ENCODE results near the gene CBARP. TPM values are rescaled to one million over a fixed set of nuclear protein-coding genes. Genes with fewer than 3 reads are reported as not detected.

Gene CBARP
- total and polyA plus RNA-seq, 2 of the 13 experiments (the other 11 are each of a cell fraction or from before 2014, with no cell fraction given) = 1.2 to 1.4 TPM

DNA sequence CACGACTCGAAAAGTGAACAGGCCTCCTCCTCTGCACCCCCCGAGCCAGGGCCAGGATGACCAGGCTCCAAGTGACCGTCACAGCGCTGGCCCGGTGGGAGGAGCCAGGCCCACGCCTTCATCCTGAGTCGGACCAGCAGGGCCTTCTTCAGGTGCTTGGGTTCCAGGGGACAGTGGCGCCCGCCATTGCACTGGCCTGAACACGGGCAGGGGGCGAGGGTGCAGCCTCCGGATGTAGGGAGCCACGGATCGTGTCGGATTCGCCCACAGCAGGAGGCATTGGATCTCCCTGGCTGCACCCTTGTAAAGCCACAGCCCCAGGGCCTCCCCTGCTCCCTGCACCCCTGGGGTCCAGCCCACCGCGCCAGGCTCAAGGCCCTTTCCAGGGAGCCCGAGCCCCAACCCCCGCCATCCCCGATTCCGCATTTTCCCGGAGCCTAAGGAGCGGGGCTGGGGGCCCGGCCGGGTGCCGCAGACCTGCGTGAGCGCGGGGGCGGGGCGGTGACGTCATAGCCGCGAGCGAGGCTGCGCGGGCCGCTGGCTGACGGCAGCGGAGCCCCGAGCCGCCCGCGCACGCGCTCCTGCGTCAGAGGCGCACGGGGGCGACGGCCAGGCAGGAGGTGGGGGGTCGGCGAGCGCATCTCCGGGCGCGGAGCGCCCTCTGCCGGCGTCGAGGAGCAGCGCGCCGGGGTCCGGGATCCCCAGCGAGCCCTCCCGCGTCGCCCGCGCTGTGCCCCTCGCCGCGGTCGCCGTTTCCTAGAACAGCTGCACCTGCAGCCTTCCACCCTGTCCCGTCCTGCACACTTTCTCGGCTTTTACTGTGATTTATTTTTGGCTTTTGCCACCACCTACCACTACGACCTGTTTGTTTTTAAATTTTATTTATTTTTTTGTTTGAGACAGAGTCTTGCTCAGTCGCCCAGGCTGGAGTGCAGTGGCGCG, 2.3 kb upstream of the CBARP start (continued):
- TF ChIP-seq ZNF430 (CRISPR knock-in tag; IDR thresholded peaks at IDR 0.05) (0 out of 2 replicates have a peak, but pooled peaks have one; percentile 44), ZNF468 (CRISPR knock-in tag; IDR thresholded peaks at IDR 0.05) (no peak), SKI (IDR thresholded peaks at IDR 0.05; ENCODE audit: partially characterized antibody) (peak; percentile 65), MTA3 (CRISPR knock-in tag; IDR thresholded peaks at IDR 0.05) (no peak), MYC (CRISPR knock-in tag; IDR thresholded peaks at IDR 0.05; ENCODE audit: borderline replicate concordance) (no peak), ZNF709 (CRISPR knock-in tag; IDR thresholded peaks at IDR 0.05) (no peak), ZNF12 (CRISPR knock-in tag; IDR thresholded peaks at IDR 0.05) (no peak), TGIF2 (CRISPR knock-in tag; IDR thresholded peaks at IDR 0.05) (no peak), ERF (CRISPR knock-in tag; IDR thresholded peaks at IDR 0.05) (no peak; the same call in 1 of the 2 replicates), ZNF329 (CRISPR knock-in tag; IDR thresholded peaks at IDR 0.05; ENCODE audit: low read depth) (no peak), NFKBIZ (CRISPR knock-in tag; IDR thresholded peaks at IDR 0.05) (no peak), MXD4 (CRISPR knock-in tag; IDR thresholded peaks at IDR 0.05) (no peak), ZNF674 (CRISPR knock-in tag; IDR thresholded peaks at IDR 0.05; ENCODE audit: low read depth) (no peak), HOXA5 (CRISPR knock-in tag; IDR thresholded peaks at IDR 0.05) (no peak), YEATS2 (CRISPR knock-in tag; IDR thresholded peaks at IDR 0.05; ENCODE audit: borderline replicate concordance) (no peak), MZF1 (CRISPR knock-in tag; IDR thresholded peaks at IDR 0.05; ENCODE audit: borderline replicate concordance) (no peak), JARID2 (CRISPR knock-in tag; IDR thresholded peaks at IDR 0.05; ENCODE audit: insufficient replicate concordance) (no peak), ZFP37 (CRISPR knock-in tag; IDR thresholded peaks at IDR 0.05; ENCODE audit: borderline replicate concordance) (no peak)
- TF ChIP-seq, protein P1, sequence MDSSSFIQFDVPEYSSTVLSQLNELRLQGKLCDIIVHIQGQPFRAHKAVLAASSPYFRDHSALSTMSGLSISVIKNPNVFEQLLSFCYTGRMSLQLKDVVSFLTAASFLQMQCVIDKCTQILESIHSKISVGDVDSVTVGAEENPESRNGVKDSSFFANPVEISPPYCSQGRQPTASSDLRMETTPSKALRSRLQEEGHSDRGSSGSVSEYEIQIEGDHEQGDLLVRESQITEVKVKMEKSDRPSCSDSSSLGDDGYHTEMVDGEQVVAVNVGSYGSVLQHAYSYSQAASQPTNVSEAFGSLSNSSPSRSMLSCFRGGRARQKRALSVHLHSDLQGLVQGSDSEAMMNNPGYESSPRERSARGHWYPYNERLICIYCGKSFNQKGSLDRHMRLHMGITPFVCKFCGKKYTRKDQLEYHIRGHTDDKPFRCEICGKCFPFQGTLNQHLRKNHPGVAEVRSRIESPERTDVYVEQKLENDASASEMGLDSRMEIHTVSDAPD (CRISPR knock-in tag; IDR thresholded peaks at IDR 0.05) = no peak
- TF ChIP-seq, protein P2, sequence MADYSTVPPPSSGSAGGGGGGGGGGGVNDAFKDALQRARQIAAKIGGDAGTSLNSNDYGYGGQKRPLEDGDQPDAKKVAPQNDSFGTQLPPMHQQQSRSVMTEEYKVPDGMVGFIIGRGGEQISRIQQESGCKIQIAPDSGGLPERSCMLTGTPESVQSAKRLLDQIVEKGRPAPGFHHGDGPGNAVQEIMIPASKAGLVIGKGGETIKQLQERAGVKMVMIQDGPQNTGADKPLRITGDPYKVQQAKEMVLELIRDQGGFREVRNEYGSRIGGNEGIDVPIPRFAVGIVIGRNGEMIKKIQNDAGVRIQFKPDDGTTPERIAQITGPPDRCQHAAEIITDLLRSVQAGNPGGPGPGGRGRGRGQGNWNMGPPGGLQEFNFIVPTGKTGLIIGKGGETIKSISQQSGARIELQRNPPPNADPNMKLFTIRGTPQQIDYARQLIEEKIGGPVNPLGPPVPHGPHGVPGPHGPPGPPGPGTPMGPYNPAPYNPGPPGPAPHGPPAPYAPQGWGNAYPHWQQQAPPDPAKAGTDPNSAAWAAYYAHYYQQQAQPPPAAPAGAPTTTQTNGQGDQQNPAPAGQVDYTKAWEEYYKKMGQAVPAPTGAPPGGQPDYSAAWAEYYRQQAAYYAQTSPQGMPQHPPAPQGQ (CRISPR knock-in tag; IDR thresholded peaks at IDR 0.05; ENCODE audit: borderline replicate concordance) = no peak
- TF ChIP-seq, protein P3, sequence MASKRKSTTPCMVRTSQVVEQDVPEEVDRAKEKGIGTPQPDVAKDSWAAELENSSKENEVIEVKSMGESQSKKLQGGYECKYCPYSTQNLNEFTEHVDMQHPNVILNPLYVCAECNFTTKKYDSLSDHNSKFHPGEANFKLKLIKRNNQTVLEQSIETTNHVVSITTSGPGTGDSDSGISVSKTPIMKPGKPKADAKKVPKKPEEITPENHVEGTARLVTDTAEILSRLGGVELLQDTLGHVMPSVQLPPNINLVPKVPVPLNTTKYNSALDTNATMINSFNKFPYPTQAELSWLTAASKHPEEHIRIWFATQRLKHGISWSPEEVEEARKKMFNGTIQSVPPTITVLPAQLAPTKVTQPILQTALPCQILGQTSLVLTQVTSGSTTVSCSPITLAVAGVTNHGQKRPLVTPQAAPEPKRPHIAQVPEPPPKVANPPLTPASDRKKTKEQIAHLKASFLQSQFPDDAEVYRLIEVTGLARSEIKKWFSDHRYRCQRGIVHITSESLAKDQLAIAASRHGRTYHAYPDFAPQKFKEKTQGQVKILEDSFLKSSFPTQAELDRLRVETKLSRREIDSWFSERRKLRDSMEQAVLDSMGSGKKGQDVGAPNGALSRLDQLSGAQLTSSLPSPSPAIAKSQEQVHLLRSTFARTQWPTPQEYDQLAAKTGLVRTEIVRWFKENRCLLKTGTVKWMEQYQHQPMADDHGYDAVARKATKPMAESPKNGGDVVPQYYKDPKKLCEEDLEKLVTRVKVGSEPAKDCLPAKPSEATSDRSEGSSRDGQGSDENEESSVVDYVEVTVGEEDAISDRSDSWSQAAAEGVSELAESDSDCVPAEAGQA (IDR thresholded peaks at IDR 0.05; ENCODE audit: low read depth) = peak; percentile 92
- TF ChIP-seq, protein P3 (CRISPR knock-in tag; IDR thresholded peaks at IDR 0.05; ENCODE audit: borderline replicate concordance) = no peak
